ENCODE data around the gene MIGA1. TPM values are rescaled to one million over a fixed set of nuclear protein-coding genes. Genes with fewer than 3 reads are reported as not detected.

The MIGA1 gene
- total and polyA plus RNA-seq, 9 of the 15 experiments (the other 6 are each of a cell fraction or from before 2014, with no cell fraction given), result 1.6 to 5.1 (median 2.9) TPM

DNA sequence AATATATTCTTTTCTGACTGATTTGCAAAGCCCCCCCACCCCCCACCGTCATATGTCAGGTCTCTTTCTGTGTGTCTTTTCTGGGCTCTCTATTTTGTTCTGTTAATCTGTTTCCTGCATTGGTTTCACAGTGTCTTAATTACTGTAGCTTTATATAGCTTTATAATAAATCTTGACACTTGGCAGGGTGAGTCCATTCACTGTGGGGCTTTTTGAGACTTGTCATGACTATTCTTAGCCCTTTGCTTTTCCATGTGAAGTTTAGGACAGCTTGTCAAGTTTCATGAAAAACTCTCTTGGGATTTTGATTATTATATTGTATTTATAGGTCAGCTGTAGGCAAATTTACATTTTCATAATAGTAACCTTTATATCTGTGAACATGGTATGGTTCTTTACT, 50.4 kb downstream of the MIGA1 start (continued):
- TF ChIP-seq, protein P1, sequence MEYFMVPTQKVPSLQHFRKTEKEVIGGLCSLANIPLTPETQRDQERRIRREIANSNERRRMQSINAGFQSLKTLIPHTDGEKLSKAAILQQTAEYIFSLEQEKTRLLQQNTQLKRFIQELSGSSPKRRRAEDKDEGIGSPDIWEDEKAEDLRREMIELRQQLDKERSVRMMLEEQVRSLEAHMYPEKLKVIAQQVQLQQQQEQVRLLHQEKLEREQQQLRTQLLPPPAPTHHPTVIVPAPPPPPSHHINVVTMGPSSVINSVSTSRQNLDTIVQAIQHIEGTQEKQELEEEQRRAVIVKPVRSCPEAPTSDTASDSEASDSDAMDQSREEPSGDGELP (CRISPR knock-in tag; IDR thresholded peaks at IDR 0.05; ENCODE audit: borderline replicate concordance), result no peak
- TF ChIP-seq NCOA4 (IDR thresholded peaks at IDR 0.05; ENCODE audit: partially characterized antibody) (no peak), U2AF1 (optimal IDR thresholded peaks at IDR 0.05; ENCODE audit: low read depth, low read length) (no peak), KAT2B (IDR thresholded peaks at IDR 0.05; ENCODE audit: low read depth, low read length) (no peak), ZNF239 (CRISPR knock-in tag; IDR thresholded peaks at IDR 0.05) (no peak), SMAD4 (CRISPR knock-in tag; conservative IDR thresholded peaks at IDR 0.05) (no peak), MXI1 (IDR thresholded peaks at IDR 0.05; ENCODE audit: low read depth, low read length) (no peak), HOXB6 (CRISPR knock-in tag; IDR thresholded peaks at IDR 0.05; ENCODE audit: borderline replicate concordance) (no peak), ZNF12 (CRISPR knock-in tag; IDR thresholded peaks at IDR 0.05) (no peak), ZNF282 (CRISPR knock-in tag; IDR thresholded peaks at IDR 0.05) (no peak)

GRCh38 chr1:77830946-77831345, 51.5 kb downstream of the MIGA1 start:
- ATAC-seq (no peak), FAIRE-seq (no peak), DNase-seq (ENCODE audit: extremely low read depth in 1 of 4, low spot score in 3 of 4) (no peak)
- H3K4me3 ChIP-seq, result no peak overlapping the region
- no peaks in the 10 kb centered on the region for H3K9me3 ChIP-seq (replicated peaks; ENCODE audit: control insufficient read depth, insufficient read depth, low read depth, low read length)
- H3K27ac ChIP-seq (ENCODE audit: extremely low read depth, low read depth, low read length), result no peak overlapping the region
- no peaks in the 10 kb centered on the region for H3K9me1 ChIP-seq (ENCODE audit: control insufficient read depth, insufficient read depth, low read length)
- in situ Hi-C loops (cut with MboI) (no loop called here), intact Hi-C loops (cut with micrococcal nuclease) (no loop called here)
- peaks cover 0 to 19% of the 10 kb centered on the region in 2 experiments; a peak in 2 of 5 replicates for H3K4me1 ChIP-seq (replicated peaks in 1 of 2; ENCODE audit: control insufficient read depth in 2 of 2, insufficient read depth in 2 of 2, low read length in 2 of 2)
- BruUV-seq (replicated peaks), result no TSS peak
- no peaks in the 10 kb centered on the region for H3K27me3 ChIP-seq (ENCODE audit: control insufficient read depth in 2 of 2, insufficient read depth in 2 of 2, low read length in 2 of 2)
- ChIA-PET POLR2A (interaction anchor here (0.6 kb wide), 1 partner anchor 80 kb away, joined by 3 read pairs; no protein-coding TSS in a partner anchor), CTCF (ENCODE audit: low intra/inter-chr PET ratio) (no interaction called here)
- no peaks in the 10 kb centered on the region for H3K36me3 ChIP-seq (ENCODE audit: control insufficient read depth, insufficient read depth, low read length)
- H4K20me1 ChIP-seq (replicated peaks; ENCODE audit: control insufficient read depth, insufficient read depth, low read length), result no peaks in the 10 kb centered on the region
- no peak overlapping the region for H3K4me2 ChIP-seq (ENCODE audit: insufficient read depth, low read length)
- H2AFZ ChIP-seq (ENCODE audit: low read depth, low read length), result no peak overlapping the region
- no peaks in the 10 kb centered on the region for H3K79me2 ChIP-seq (ENCODE audit: control insufficient read depth, insufficient read depth, low read length)
- 77% methylated on average over 3 of the region's 3 CpGs for WGBS (ENCODE audit: insufficient coverage, low coverage, missing lambda C conversion rate)
- H3K9ac ChIP-seq (ENCODE audit: insufficient read depth in 1 of 2, low read depth in 2 of 2, low read length in 2 of 2), result no peak overlapping the region
- TF ChIP-seq CREB5 (CRISPR knock-in tag; IDR thresholded peaks at IDR 0.05) (no peak), ZNF589 (CRISPR knock-in tag; IDR thresholded peaks at IDR 0.05; ENCODE audit: low read depth) (no peak), SNRNP70 (optimal IDR thresholded peaks at IDR 0.05; ENCODE audit: low read depth, low read length) (no peak), CCAR2 (IDR thresholded peaks at IDR 0.05; ENCODE audit: low read depth, low read length) (no peak), SMAD1 (IDR thresholded peaks at IDR 0.05; ENCODE audit: low read depth, low read length, partially characterized antibody) (no peak), SMARCB1 (IDR thresholded peaks at IDR 0.05; ENCODE audit: insufficient read length, low read depth) (no peak)
- TF ChIP-seq, protein P2, sequence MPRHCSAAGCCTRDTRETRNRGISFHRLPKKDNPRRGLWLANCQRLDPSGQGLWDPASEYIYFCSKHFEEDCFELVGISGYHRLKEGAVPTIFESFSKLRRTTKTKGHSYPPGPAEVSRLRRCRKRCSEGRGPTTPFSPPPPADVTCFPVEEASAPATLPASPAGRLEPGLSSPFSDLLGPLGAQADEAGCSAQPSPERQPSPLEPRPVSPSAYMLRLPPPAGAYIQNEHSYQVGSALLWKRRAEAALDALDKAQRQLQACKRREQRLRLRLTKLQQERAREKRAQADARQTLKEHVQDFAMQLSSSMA (CRISPR knock-in tag; IDR thresholded peaks at IDR 0.05), result no peak

Data from K562 (cell line).